CD4-positive, alpha-beta T cell treated with Interleukin-21 for 1 hour (primary cell): ENCODE data around the gene SRPK1.
A peak's percentile ranks its signal among the peaks of the same experiment; 100 is the strongest.
"Not testable (repeated sequence)": the region's sequence is repeated elsewhere in the genome, so short reads cannot be mapped to it uniquely, and the experiment has no call there.

Source experiments
- DNase-seq: peaks from one replicate; pipeline ENCODE4 v3.0.0-alpha.2; 2020

SRPK1 gene

DNA sequence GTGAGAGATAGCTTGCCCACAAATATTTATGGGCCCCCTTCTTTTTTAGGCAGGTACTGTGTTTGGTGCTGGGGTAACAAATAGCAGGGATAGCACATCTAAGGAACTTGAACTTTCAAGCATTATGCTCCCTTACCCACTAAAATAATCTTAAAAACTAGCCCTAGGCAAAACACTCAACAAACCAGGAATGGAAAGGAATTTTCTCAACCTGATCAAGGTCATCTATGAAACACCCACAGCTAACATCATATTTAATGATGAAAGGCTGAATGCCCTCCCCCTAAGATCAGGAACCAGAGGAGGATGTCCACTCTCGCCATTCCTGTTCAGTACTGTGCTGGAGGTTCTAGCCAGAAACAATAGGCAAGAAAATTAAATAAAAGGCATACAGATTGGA, 8.7 kb upstream of the SRPK1 start:
- no peak for DNase-seq

- no peak for DNase-seq
Measured at GRCh38 chr6:35926509-35927215, 5.8 kb upstream of the SRPK1 start.

DNA sequence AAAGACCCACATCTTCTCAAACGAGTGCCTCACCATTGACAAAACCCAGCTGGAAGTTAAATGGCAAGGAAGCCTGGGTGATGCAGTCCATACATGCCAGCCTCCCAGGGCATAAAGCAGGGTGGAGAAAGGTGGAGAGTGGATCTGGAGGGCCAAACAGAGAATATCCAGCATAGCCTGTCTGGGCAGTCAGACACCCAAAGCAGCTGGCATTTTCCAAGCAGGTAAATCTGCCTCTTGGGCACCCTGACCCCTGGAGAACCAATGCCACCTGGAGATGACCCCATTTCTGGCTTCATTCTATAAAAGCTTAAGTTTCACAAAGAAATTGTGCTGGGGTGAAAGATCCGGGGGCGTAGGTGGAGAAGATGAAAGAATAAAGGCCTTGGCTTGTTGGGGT, 5.1 kb upstream of the SRPK1 start:
- DNase-seq = no peak

DNA sequence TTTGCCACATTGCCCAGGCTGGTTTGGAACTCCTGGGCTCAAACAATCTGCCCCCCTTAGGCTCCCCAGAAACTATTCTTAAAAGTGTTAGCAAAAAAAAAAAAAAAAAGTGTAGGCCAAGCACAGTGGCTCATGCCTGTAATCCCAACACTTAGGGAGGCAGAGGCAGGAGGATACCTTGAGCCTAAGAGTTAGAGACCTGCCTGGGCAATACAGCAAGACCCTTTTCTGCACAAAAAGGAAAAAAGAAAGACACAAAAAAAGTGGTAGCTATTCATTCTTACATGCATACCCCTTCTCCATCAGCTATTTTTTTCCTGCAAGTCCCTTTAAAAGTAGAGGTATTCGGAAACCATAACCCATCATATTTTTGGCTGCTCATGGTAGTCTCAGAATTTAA, 3.2 kb upstream of the SRPK1 start:
- DNase-seq = no peak

DNA sequence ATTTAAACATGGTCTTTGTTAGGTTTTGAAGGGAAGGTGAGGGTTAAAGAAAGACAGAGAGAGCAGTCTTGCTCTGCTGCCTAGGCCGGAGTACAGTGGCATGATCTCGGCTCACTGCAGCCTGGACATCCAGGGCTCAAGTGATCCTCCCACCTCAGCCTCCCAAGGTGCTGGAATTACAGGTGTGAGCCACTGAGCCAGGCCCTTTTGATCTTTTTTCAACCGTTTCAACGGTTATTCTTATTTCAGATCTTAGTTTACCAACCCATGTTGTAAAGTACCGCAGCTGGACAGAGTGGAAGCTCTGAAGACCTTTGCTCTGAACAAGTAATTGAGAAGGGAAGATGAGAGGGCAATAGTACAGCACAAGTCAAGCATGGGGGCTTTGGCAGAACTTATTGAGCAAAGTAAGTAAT, 1.2 kb upstream of the SRPK1 start:
- DNase-seq = no peak

GRCh38 chr6:35919827-35920751, 809 bp downstream of the SRPK1 start:
- DNase-seq = peak; percentile 64

- peak; percentile 16 for DNase-seq
Measured at GRCh38 chr6:35919085-35919826, 1.6 kb downstream of the SRPK1 start.

DNA sequence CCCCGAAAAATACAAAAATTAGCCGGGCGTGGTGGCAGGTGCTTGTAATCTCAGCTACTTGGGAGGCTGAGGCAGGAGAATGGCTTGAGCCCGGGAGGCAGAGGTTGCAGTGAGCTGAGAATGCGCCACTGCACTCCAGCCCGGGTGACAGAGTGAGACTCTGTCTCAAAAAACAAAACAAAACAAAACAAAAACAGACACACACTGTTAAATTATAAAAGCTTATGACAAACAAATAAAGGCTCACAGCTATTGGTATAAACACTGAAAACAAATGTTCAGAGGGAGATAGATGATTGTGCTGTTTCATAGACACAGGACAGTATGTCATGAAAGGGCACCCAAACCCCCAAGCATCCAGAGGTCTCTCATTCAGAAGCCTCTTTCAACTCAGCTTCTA, 4.0 kb downstream of the SRPK1 start:
- not testable (repeated sequence) for DNase-seq

GRCh38 chr6:35916056-35916455, 4.8 kb downstream of the SRPK1 start:
- DNase-seq = no peak

DNA sequence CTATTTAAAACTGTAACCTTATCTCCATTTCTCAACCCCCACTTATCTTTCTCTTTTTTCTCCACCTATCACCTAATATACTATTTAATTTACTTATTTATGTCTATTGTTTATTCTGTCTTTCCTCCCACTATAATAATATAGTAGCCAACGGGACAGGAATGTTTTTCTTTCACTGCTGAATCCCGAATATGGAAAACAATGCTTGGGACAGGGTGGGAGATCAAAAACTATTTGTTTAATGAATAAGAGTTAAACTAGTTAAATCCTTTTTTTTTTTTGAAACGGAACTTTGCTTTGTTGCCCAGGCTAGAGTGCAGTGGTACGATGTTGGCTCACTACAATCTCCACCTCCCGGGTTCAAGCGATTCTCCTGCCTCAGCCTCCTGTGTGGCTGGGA, 6.4 kb downstream of the SRPK1 start:
- no peak for DNase-seq

GRCh38 chr6:35911871-35912653, 8.8 kb downstream of the SRPK1 start:
- no peak for DNase-seq

GRCh38 chr6:35909571-35909970, 11.3 kb downstream of the SRPK1 start:
- not testable (repeated sequence) for DNase-seq

DNA sequence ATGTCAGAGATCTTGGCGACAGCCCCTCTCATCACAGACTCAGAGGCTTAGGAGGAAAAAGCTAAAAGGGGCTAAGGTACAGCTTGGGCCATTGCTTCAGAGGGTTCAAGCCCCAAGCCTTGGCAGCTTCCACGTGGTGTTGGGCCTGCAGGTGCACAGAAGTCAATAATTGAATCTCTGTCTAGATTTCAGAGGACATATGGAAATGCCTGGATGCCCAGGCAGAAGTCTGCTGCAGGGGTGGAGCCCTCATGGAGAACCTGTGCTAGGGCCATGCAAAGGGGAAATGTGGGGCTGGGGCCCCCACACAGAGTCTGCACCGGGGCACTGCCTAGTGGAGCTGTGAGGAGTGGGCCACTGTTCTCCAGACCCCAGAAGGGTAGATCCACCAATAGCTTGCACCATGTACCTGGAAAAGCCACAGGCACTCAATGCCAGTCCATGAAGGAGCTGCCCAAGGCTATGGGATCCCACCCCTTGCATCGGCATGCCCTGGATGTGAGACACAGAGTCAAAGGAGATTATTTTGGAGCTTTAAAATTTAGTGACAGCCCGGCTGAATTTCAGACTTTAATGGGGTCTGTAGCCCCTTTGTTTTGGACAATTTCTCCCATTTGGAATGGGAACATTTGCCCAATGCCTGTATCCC, 12.0 kb downstream of the SRPK1 start:
- not testable (repeated sequence) for DNase-seq

GRCh38 chr6:35907750-35908149, 13.1 kb downstream of the SRPK1 start:
- no peak for DNase-seq

DNA sequence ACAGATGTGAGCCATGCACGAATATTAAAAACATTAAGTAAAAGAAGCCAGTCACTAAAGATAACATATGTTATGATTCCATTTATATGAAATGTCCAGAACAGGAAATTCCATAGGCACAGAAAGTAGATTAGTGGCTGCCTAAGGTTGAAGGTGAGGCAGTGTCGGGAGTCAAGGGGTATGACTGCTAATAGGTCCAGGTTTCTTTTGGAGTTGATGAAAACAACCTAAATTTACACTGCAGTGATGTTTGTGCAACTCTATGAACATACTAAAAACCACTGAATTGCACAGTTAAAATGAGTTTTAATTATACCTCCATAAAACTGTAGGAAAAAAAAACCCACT, 14.4 kb downstream of the SRPK1 start:
- no peak for DNase-seq

GRCh38 chr6:35905841-35906498, 14.9 kb downstream of the SRPK1 start:
- DNase-seq = no peak

DNA sequence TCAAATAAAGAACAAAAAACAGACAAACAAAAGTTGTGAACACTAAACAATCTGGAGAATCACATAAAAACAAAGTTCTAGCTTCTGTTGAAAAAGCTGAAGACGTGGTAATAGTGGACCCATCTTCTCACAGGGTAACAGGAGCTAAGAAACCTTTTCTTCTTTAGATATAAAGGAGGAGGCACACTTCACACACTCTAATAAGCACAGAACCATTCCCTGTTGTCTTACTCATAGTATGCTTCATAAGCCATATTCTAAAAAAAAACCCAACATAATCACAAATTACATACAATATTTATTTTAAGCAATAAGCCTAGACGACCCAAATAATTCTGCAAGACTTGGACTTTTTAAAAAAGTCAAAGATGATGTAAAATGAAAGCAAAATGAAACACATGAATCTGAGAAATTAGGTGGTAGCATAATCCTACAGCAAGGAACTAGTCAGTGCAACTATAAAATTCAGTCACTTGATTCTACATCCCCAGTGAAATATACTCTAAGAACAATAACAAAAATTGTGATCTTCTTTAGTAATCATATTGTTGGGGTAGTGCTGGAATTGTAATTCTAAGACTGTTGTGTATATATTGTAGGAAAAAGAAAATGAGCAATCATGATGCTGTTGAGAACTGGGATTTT, 15.6 kb downstream of the SRPK1 start:
- DNase-seq = no peak

- DNase-seq = no peak
Measured at GRCh38 chr6:35903679-35904078, 17.2 kb downstream of the SRPK1 start.

- DNase-seq = no peak
Measured at GRCh38 chr6:35900448-35900847, 20.4 kb downstream of the SRPK1 start.

DNA sequence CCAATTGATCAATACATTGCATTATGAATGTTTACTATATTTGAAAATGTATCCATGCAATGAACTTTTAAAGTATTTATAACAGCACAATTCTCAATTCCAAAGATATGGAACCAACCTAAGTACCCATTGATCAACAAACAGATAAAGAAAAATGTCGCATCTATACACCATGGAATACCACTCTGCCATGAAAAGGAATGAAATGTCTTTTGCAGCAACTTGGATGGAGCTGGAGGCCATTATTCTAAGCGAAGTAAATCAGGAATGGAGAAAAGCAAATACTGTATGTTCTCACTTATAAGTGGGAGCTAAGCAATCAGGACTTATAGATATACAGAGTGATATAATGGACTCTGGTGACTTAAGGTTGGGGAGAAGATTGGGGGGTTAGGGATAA, 22.9 kb downstream of the SRPK1 start:
- no peak for DNase-seq

DNA sequence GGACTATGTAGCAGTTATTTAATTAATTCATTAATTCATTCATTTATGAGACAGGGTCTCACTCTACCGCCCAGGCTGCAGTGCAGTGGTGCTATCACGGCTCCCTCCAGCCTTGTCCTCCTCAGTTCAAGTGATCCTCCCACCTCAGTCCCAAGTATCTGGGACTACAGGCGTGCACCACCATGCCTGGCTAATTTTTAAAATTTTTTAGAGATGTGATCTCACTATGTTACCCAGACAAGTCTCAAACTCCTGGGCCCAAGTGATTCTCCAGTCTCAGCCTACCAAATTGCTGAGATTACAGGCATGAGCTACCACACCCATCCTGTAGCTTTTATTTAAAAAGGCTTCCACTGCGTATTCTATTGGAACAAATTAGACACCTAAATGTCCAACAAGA, 23.4 kb downstream of the SRPK1 start:
- DNase-seq = no peak
